Measurements from ENCODE around the gene OR2T27. TPM values are rescaled to one million over a fixed set of nuclear protein-coding genes. Genes with fewer than 3 reads are reported as not detected.

OR2T27 gene
- total RNA-seq, 1 experiment from 2014 or later: not detected

DNA sequence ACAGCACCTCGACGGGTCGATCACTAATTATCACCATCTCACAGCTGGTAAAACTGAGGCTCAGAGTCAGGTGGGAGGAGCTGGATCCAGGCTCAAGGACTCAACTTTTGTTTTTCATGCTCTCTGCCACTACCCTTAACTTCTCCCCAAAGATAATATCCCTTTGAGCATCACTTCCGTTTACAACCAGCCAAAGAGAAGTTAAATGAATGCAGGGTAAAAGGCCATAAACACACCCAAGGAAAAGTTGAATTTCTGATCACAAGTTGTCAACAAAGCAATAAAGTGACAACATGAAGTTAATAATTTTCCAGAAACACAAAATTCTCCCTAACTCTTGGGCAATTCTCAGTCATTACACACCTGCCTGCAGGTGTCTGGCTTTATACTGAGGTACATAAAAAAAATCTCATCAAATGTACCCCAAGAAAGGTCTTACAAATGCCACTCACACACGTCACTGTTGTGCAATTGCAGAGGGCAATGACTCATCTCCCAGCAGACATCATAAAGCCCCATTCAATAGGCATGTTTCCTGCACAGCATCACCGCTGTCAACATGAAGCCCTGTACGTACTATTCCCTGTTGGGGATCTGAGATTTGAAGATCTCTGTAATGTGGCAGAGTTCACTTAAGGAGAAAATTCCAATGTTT is 23.8 kb downstream of the OR2T27 start:
- Histone ChIP-seq H3K27me3 (replicated peaks; ENCODE audit: control insufficient read depth, insufficient read depth, low read length) (no peaks in the 10 kb centered on the region), H3K9me3 (no peaks in the 10 kb centered on the region), H3K4me1 (no peaks in the 10 kb centered on the region), H3K36me3 (ENCODE audit: control insufficient read depth, insufficient read depth, low read length) (no peaks in the 10 kb centered on the region), H3K4me3 (ENCODE audit: low read depth, low read length) (no peak overlapping the region)
- ChIA-PET CTCF (no interaction called here), POLR2A (no interaction called here)
- intact Hi-C loops (cut with micrococcal nuclease; ENCODE audit: unreplicated experiment): no loop called here
- BruUV-seq (replicated peaks): no TSS peak
- DNase-seq: no peak
- Mint-ChIP-seq H3K36me3 (ENCODE audit: insufficient read depth, unreplicated experiment) (no peaks in the 10 kb centered on the region), H3K4me1 (ENCODE audit: low read depth, unreplicated experiment) (no peaks in the 10 kb centered on the region), H3K27ac (ENCODE audit: unreplicated experiment) (no peak overlapping the region), H3K4me3 (ENCODE audit: unreplicated experiment) (no peak overlapping the region), H3K9me3 (ENCODE audit: unreplicated experiment) (no peaks in the 10 kb centered on the region), H3K27me3 (ENCODE audit: insufficient read depth, unreplicated experiment) (no peaks in the 10 kb centered on the region)
- TF ChIP-seq, protein P1, sequence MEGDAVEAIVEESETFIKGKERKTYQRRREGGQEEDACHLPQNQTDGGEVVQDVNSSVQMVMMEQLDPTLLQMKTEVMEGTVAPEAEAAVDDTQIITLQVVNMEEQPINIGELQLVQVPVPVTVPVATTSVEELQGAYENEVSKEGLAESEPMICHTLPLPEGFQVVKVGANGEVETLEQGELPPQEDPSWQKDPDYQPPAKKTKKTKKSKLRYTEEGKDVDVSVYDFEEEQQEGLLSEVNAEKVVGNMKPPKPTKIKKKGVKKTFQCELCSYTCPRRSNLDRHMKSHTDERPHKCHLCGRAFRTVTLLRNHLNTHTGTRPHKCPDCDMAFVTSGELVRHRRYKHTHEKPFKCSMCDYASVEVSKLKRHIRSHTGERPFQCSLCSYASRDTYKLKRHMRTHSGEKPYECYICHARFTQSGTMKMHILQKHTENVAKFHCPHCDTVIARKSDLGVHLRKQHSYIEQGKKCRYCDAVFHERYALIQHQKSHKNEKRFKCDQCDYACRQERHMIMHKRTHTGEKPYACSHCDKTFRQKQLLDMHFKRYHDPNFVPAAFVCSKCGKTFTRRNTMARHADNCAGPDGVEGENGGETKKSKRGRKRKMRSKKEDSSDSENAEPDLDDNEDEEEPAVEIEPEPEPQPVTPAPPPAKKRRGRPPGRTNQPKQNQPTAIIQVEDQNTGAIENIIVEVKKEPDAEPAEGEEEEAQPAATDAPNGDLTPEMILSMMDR (IDR thresholded peaks at IDR 0.05; ENCODE audit: insufficient read depth in 1 of 2, low read depth in 1 of 2, low read length in 1 of 2, severe bottlenecking in 1 of 2, unreplicated experiment in 1 of 2): no peak

DNA sequence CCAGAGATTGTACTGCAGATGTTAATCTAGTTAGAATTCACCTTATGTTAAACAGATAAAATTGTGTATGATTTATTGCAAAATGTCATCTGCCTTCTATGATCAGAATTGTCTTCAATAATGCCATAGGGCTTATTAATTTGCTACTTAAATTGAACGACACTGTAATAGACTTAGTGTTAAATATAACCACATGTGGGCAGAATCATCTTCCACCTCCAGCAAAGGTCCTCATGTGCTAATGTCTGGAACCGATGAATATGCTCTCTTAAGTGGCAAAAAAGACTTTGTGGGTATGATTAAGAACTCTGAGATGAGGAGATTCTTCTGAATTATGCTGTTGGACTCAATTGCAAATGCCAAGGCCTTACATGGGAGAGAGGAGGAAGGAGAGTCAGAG is 24.8 kb downstream of the OR2T27 start:
- Histone ChIP-seq H3K4me1 (no peaks in the 10 kb centered on the region), H3K36me3 (ENCODE audit: control insufficient read depth, insufficient read depth, low read length) (no peaks in the 10 kb centered on the region), H3K4me3 (ENCODE audit: low read depth, low read length) (no peak overlapping the region), H3K27me3 (replicated peaks; ENCODE audit: control insufficient read depth, insufficient read depth, low read length) (no peaks in the 10 kb centered on the region), H3K9me3 (no peaks in the 10 kb centered on the region)
- Mint-ChIP-seq H3K27ac (ENCODE audit: unreplicated experiment) (no peak overlapping the region), H3K9me3 (ENCODE audit: unreplicated experiment) (no peaks in the 10 kb centered on the region), H3K27me3 (ENCODE audit: insufficient read depth, unreplicated experiment) (no peaks in the 10 kb centered on the region), H3K4me1 (ENCODE audit: low read depth, unreplicated experiment) (no peaks in the 10 kb centered on the region), H3K4me3 (ENCODE audit: unreplicated experiment) (no peak overlapping the region), H3K36me3 (ENCODE audit: insufficient read depth, unreplicated experiment) (no peaks in the 10 kb centered on the region)
- intact Hi-C loops (cut with micrococcal nuclease; ENCODE audit: unreplicated experiment): no loop called here
- no TSS peak for BruUV-seq (replicated peaks)
- TF ChIP-seq, protein P1 (IDR thresholded peaks at IDR 0.05; ENCODE audit: insufficient read depth in 1 of 2, low read depth in 1 of 2, low read length in 1 of 2, severe bottlenecking in 1 of 2, unreplicated experiment in 1 of 2): no peak
- ChIA-PET POLR2A (no interaction called here), CTCF (no interaction called here)
- DNase-seq: no peak

DNA sequence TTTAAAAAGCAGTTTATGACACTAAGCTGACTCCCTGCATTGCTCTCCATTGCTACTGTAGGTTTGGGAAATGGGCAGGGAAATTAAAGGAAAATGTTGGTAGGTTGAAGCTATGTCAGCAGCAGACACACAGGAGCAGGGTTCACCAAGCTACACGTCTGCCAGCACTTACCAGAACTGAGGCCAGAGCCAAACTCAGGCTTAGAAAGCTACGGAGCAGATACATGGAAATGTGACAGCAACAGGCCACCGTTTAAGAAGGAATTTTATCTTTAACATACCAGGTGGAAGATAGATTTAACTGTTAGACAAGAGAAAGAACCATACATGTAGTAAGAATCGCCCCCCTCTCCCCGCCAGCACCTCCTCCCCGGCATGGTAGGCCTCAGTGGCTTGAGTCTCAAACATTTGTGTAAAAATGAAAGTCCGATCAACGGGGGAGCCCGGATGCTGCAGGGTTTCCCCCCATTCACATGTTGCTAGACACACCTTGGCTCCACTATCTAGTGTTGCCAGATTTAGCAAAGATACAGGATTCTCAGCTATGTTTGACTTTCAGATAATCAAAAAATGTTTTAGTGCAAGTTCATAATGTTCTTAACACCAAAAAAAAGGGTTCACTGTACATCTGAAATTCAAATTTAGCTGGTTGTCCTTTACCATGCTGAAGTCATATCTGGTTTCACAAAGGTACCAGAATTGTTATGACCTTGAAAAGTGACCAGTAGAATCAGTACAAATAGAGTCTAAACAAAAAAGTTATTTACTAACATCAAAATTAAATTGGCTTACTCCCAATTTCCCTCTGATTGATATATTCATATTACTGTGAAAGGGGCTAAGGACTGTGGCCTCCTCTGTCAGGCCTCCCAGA is 27.1 kb downstream of the OR2T27 start:
- DNase-seq: no peak
- H3K4me3 Mint-ChIP-seq (ENCODE audit: unreplicated experiment): no peak overlapping the region
- H3K4me1 ChIP-seq: no peaks in the 10 kb centered on the region
- no peaks in the 10 kb centered on the region for H3K9me3 ChIP-seq
- H3K9me3 Mint-ChIP-seq (ENCODE audit: unreplicated experiment): no peaks in the 10 kb centered on the region
- no peak overlapping the region for H3K27ac Mint-ChIP-seq (ENCODE audit: unreplicated experiment)
- no peaks in the 10 kb centered on the region for H3K27me3 ChIP-seq (replicated peaks; ENCODE audit: control insufficient read depth, insufficient read depth, low read length)
- TF ChIP-seq, protein P1 (IDR thresholded peaks at IDR 0.05; ENCODE audit: insufficient read depth in 1 of 2, low read depth in 1 of 2, low read length in 1 of 2, severe bottlenecking in 1 of 2, unreplicated experiment in 1 of 2): no peak
- ChIA-PET POLR2A (no interaction called here), CTCF (no interaction called here)
- H3K4me3 ChIP-seq (ENCODE audit: low read depth, low read length): no peak overlapping the region
- BruUV-seq (replicated peaks): no TSS peak
- H3K36me3 Mint-ChIP-seq (ENCODE audit: insufficient read depth, unreplicated experiment): no peaks in the 10 kb centered on the region
- intact Hi-C loops (cut with micrococcal nuclease; ENCODE audit: unreplicated experiment): no loop called here
- H3K36me3 ChIP-seq (ENCODE audit: control insufficient read depth, insufficient read depth, low read length): no peaks in the 10 kb centered on the region
- no peaks in the 10 kb centered on the region for H3K4me1 Mint-ChIP-seq (ENCODE audit: low read depth, unreplicated experiment)
- H3K27me3 Mint-ChIP-seq (ENCODE audit: insufficient read depth, unreplicated experiment): no peaks in the 10 kb centered on the region

All from Caco-2 (cell line).